Brain microvascular endothelial cell (primary cell): ENCODE data around the gene ACAP1.

Experiments
- DNase-seq: peaks from one replicate; pipeline ENCODE4 v3.0.0-alpha.2; 2020
- H3K27ac ChIP-seq: fragments of 250-450 bp; sonication (Bioruptor Pico); 2 replicates; pipeline ENCODE4 v1.5.1; 2020; ENCODE audit warnings: mild to moderate bottlenecking, moderate library complexity
- H3K27me3 ChIP-seq: fragments of 250-450 bp; sonication (Bioruptor Pico); replicated peaks from 2 replicates; pipeline ENCODE4 v1.5.1; 2020; ENCODE audit warnings: mild to moderate bottlenecking
- H3K36me3 ChIP-seq: fragments of 250-450 bp; sonication (Bioruptor Pico); replicated peaks from 2 replicates; pipeline ENCODE4 v1.5.1; 2020; ENCODE audit warnings: mild to moderate bottlenecking
- H3K4me3 ChIP-seq: 2 replicates; pipeline ENCODE4 v1.5.1; 2011; ENCODE audit warnings: low read depth, mild to moderate bottlenecking, control low read depth, low read length, moderate library complexity
- CTCF ChIP-seq: IDR thresholded peaks from 2 replicates; pipeline ENCODE4 v1.5.1; 2011; ENCODE audit warnings: low read depth, mild to moderate bottlenecking, moderate library complexity, low read length, control low read depth, inconsistent platforms; ENCODE audit errors: missing control alignments
- in situ Hi-C: cut with HindIII; loops from 2 replicates; pipeline ENCODE4 v1.10.0; 2017; ENCODE audit warnings: low sequenced_read_pairs, low pct_ligation_motif_present

Gene ACAP1

GRCh38 chr17:7296189-7296861 is 40.0 kb upstream of the ACAP1 start:
- Histone ChIP-seq H3K4me3 (peak overlapping the region; percentile 20), H3K36me3 (no peaks in the 10 kb centered on the region), H3K27ac (no peak overlapping the region), H3K27me3 (peaks cover 37% of the 10 kb centered on the region)
- peak; percentile 47 for DNase-seq
- in situ Hi-C loops, result no loop called here
- TF ChIP-seq CTCF, result peak; percentile 70

GRCh38 chr17:7304179-7304578 is 32.1 kb upstream of the ACAP1 start:
- no peak for DNase-seq
- no peak overlapping the region for H3K27ac ChIP-seq
- in situ Hi-C loops, result no loop called here

GRCh38 chr17:7306911-7307685 is 29.2 kb upstream of the ACAP1 start, which contains the start of gene EIF5A:
Gene EIF5A, plus strand, starts transcription at chr17:7307628. Its CDS starts 2,008 bp downstream, at chr17:7309636.
- peak; percentile 100 for DNase-seq
- no peak for TF ChIP-seq CTCF
- in situ Hi-C loops, result no loop called here

More at GRCh38 chr17:7304179-7304578, 32.1 kb upstream of the ACAP1 start:
- Histone ChIP-seq H3K4me3 (no peak overlapping the region), H3K27me3 (no peaks in the 10 kb centered on the region), H3K36me3 (peaks cover 7% of the 10 kb centered on the region)
- TF ChIP-seq CTCF, result no peak

GRCh38 chr17:7307686-7308624 is 28.4 kb upstream of the ACAP1 start:
- Histone ChIP-seq H3K27me3 (no peaks in the 10 kb centered on the region), H3K4me3 (peak overlapping the region; percentile 96), H3K36me3 (peaks cover 42% of the 10 kb centered on the region), H3K27ac (peak overlapping the region; percentile 99)
- no peak for TF ChIP-seq CTCF
- no peak for DNase-seq
- in situ Hi-C loops, result no loop called here

More at GRCh38 chr17:7306911-7307685, 29.2 kb upstream of the ACAP1 start, which contains the start of gene EIF5A:
- Histone ChIP-seq H3K27ac (peak within 1 kb of the TSS; percentile 99), H3K4me3 (peak within 1 kb of the TSS; percentile 96), H3K36me3 (peaks cover 34% of the 10 kb centered on the region), H3K27me3 (no peaks in the 10 kb centered on the region)

GRCh38 chr17:7308625-7309433 is 27.5 kb upstream of the ACAP1 start:
- peak; percentile 82 for DNase-seq
- in situ Hi-C loops, result no loop called here
- Histone ChIP-seq H3K36me3 (peaks cover 51% of the 10 kb centered on the region), H3K4me3 (peak overlapping the region; percentile 96), H3K27ac (peak overlapping the region; percentile 99), H3K27me3 (no peaks in the 10 kb centered on the region)
- TF ChIP-seq CTCF, result no peak
